NCI-H2029 (cell line): ENCODE data around the gene CDHR5.

Experiments
- DNase-seq: peaks from one replicate; lab custom pipeline; 2025; lab: John Stamatoyannopoulos, UW

CDHR5 gene

DNA sequence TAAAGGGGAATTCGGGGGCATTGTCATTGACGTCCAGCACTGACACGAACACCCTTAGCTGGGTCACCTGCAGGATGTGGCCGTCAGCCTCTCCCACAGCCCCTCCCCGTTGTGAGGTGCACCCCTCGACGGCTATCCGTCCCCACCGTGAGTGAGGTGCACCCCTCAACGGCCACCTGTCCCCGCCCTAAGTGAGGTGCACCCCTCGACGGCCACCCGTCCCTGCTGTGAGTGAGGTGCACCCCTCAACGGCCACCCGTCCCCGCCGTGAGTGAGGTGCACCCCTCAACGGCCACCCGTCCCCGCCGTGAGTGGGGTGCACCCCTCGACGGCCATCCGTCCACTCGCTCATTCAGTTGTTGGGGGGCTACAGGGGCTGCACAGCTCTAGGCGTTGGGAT, 2.9 kb downstream of the CDHR5 start:
- DNase-seq: no peak

DNA sequence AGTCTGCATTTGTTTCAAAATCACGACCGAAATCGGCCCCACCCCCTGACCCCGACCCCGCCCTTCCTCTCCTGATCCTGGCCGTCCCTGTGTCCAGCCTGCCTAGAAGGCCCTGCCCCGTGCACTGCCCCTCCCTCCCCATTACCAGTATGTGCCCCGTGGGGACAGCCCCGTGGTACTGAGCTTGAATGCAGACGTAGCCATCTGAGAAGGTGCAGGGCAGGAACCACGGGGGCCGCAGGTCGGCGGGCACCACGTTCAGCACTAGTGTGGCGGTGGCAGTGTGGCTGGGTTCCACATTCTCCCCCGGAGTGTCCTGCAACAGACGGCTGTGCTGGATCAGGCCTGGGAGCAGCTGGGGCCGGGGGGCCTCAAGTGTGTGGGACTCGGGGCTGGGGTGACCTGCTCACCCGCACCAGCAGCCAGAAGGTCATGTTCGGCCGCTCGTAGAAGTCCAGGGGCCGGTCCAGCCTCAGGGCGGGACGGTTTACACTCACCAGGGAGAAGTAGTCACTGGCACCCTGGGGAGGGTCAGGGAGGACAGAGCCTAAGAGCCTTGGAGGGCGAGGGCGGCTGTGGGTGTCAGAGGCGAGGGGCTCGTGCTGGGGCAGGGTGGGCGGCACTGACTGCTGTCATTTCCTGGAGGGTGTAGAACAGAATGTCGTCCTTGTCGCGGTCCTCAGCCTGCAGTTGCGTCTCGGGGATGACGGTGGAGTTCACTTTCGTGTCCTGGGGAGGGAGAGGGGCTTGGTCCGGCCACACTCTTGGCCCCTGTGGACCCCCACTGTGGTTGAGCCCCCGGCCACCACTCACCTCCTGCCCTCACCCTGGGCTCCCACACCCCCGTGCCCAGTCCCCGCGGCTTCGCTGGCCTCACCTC, 3.6 kb downstream of the CDHR5 start:
- DNase-seq: no peak

DNA sequence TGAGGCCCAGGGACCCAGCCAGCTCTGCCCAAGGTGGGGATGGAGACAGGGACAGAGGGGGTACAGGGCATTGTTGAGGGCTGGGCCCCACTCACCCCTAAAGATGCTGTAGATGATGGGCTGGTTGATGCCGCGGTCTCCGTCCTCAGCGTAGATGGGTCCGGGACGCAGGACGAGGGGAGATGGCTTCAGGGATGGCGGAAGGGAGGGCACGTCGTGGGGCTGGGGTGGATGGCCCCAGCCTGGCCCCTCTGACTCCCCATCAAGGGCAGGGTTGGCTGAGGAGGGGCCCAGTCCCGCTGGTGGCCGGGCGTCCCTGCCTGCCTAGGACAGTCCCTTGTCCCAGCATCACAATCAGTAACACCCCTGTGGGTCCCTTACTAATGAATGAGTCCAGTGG, 4.6 kb downstream of the CDHR5 start:
- no peak for DNase-seq

DNA sequence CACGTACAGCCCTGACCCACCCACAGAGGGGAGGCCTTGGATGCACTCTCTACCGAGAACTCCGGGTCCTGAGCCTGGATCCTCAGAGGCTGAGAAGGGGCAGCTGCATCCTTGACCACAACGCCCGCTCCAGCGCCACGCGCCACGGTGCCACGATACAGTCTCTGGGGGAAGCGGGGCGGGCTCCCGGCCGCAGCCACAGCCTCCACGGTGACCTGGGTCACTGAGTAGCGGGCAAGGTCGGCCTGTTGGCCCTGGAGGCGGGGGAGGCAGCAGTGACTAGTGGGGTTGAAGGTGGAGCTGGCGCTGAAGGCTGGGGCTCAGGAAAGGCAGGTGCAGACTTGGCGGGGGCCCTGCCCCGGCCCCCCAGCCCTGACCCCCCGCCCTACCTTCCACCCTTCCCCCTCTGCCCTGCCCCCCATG, 5.1 kb downstream of the CDHR5 start:
- DNase-seq: no peak

DNA sequence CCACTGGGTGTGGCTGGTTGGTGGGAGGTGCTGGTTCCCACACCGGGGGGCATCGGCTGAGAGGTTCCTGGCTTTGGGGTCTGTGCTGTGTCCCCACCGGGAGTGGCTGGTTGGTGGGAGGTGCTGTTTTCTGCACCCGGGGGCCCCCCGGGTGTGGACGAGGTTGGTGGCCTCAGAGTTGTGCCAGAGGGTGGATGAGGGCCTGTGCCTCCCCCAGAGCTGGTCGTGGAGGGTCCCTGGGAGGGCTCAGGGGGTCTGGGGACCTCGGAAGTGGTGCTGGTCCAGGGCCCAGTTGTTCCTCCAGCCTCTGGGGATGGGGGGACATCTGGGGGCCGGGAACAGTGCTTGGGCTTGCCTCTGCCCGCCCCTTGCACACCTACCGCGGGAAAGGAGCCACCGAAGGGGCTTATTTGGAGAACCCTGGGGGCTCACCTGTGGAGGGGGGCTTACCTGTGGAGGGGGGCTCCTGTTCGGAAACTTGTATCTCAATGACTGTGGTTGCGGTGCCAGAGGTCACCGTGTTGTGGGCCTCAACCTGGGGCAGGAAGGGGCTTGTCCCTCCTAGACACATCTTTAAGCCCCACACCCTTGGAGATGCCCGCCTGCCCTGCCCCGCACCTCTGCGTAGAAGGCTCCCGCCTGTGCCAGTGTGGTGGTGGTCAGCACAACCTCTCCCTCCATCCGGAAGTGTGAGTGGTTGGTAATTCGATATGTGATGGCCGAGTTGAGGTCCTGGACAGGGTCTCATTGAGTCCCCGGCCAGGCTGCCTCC, 5.7 kb downstream of the CDHR5 start:
- DNase-seq: no peak

DNA sequence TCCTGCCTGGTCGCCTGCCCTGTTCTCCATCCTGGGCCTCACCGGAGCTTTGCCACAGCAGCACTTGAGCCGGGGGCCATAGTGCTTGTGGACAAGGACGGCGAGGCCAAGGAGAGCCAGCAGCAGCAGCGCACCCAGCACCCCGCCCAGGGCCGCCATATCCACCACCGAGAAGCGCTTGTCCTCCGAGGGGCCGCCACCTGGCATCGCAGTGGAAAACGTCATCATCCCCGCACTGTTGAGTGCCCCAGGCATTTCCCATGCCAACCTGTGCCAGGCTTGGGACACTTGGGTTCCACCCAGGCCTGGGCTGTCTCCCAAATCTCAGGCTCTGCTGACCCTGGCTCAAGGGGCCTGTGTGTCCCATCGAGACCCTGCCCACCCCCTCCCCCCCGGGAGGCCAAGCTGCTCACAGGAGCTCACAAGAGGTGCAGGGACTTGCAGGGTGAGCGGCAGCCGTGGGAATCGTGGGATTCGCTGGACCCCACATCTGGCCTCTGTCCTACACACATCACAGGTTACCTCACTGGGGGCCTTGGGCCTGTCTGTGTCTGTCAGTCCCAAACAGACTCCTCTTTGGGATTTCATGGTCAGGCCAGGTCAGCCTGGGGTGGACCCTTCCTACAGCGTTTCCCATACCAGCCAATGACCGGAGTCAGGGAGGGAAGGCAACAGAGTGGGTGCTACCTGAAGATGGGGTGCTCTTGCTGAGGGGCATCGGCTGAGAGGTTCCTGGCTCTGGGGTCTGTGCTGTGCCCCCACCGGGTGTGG, 6.7 kb downstream of the CDHR5 start:
- no peak for DNase-seq

DNA sequence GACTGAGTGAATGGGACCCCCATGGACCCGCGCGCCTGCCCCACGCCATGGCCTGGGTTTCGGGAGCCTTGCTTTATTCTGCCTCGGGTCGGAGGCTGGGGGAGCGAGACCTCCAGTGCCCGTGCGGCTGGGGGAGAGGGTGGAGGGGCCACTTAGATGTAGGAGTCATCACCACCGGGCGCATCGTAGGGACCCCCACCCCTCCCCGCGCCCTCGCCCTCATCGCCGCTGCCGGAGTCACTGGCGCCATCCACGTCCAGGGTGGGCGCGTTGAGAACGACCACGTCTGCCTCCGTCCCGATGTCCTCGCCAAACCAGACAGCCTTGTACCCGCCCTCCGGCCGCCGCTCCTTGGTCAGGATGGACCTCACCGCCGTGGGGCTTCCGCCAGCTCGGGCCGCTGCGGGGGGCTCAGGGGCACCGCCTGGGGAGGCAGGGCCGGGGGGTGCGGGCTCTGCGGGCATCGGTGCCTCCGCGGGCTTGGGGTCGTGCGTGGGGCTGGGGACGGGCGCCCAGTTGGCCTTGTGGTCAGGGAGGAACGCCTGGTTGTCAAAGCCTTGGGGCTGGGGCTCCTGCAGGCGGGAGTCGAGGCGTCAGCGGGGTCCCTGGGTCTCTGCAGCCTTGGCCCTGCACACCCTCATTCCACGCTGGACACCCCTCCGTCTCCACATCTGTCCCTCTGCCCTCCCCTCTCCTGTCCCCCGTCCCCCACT, 7.4 kb downstream of the CDHR5 start:
- no peak for DNase-seq

DNA sequence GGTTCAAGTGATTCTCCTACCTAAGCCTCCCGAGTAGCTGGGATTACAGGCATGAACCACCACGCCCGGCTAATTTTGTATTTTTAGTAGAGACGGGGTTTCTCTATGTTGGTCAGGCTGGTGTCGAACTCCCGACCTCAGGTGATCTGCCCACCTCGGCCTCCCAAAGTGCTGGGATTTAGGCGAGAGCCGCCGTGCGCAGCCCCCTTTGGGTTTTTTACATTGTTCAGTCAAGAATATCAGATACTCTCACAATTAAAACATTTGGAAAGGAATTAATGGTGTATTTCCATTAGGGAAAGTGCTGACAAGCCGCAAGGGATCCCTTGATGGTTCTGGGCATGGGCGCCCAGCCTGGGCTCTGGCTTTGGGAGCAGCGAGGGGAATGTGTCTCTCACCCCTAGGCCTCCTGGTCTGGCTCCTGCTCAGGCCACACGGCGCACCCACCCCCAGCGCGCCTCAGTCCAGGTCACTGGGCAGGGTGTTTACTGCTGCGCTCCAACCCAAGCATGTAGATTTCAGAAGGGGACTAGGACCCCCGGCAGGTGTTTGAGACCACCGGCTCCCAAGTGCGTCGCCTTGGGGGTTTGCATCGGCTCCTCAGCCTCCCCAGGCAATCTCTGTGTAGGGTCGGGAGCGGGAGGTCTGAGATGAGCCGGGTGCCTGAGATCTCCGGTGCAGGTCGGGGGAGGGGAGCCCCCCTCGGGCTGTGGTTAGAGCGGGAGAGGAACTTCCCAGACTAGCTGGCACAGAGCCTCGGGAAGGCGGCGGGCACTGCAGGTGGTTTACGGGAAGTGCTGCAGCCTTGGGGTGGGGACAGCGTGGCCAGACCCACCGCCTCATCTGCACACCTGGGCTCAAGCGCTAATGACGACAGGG, 8.2 kb downstream of the CDHR5 start:
- DNase-seq: no peak

DNA sequence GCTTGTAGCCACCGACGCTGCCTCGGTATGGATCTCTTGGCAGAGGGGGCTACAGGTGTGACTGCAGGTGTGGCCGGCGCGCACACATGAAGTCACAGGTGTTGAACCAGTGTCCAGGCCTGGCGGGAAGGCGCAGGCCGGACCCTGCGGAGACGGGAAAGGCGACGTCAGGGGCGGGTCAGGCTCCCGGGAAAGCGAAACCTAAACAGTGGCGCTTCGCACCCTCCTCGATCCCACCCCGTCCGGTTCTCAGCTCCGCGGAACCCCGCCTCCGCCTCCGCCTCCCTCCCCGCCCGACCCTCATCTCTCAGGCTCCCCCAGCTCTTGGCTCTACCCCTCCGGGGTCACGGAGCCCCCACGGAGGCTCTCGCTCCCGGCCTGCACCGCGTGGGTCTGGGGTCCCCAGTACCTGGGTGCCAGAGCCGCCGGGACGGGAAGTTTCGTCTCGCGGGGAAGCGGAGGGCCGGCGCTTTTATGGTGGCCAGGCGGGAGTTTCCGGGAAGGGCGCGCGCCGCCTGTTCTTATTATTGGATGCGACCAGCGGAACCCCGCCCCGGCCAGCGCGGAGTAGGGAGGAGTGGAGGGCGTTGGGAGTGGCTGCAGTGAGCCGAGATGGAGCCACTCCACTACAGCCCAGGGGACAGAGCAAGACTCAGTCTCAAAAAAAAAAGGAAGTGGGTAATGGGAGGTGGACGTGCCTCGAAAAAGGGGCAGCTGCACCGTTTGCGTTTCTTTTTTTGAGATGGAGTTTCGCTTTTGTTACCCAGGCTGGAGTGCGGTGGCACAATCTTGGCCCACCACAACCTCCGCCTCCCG, 9.0 kb downstream of the CDHR5 start, which contains the start of gene IRF7:
Gene IRF7 (minus strand): TSS at position 447 of the 816 bp plus-strand sequence. CDS start 586 bp downstream, outside the sequence.
- peak; percentile 93 for DNase-seq

DNA sequence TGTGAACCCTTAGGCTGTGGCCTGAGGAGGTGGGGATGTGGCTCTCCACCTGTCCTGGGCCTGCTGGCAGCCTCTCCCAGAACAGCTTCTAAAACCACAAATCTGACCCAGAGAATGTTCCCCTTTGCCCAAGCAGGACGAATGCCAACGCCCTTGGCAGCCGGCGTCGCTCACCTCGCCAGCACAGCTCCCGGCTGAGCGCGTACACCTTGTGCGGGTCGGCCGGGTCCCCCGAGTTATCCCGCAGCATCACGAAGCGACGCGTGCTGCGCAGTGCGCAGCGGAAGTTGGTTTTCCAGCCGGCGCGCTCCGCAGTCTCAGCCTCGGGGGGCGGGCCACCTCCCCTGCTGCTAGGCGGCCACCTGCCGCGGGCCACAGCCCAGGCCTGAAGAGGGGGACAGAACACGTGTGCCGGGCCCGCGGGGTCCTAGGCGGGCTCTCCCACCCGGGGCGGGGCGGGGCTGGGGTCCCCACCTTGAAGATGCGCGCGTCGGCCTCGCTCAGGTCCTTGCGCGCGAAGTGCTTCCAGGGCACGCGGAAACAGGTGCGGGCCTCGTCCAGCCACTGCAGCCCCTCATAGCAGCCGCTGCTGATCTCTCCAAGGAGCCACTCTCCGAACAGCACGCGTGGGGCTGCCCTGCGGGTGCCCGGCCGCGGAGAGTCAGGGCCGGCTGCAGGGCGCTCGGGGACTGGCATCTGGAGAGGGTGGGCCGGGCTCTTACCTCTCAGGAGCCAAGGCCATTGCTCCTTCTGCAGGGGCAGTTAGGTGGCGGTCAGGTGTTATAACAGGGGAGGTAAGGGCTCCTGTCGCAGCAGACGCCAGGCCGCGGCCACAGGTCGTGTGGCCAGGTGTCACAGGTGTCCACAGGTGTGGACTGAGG, 9.9 kb downstream of the CDHR5 start:
- DNase-seq: no peak

DNA sequence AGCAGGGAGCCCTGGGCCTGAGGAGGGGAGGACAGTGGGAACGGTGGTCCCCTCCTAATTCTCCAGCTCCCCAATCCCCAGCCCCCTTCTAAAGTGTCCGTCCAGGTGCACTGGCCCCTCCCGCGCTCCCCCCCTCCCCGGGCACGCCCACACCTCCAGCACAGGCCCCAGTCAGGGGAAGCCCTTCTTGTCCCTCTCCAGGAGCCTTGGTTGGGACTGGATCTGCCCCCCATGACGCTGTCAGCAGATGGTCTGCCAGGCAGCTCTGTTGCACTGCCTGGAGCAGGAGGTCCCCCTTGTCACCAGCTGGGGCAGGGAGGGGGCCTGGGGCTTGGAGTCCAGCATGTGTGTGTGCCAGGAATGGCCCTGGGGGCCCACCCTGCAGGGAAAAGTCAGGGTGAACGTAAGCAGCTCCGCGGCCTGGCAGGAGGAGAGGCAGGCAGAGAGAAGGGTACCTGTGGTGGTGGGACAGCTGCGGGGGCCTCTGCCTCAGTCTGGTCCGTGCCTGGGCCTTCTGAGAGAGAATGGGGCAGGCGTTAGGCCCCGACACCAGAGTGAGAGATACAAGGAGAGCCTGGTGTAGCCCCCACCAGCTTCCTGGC, 10.6 kb downstream of the CDHR5 start:
- DNase-seq: no peak

DNA sequence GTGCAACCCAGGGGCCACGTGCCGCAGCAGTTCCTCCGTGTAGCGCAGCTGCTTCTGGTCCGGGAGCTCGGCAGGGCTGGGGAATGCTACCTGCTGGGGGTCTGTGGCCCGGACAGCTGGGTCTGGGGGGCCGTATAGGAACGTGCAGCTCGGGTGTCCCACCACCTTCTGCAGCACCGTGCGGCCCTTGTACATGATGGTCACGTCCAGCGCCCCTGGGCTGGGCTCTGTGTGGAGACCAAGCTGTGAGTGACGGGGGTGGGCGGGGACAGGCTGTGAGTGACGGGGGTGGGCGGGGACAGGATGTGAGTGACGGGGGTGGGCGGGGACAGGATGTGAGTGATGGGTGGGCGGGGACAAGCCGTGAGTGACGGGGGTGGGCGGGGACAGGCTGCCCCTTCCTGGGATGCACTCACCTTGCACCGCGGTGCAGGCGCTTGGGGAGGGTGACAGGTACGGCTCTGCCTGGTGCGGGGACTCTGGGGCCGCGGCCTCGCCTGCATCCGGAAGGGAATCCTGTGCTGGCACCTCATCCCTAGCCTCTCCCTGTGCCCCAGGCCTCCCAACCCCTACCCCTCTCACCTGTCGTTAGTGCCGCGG, 11.3 kb downstream of the CDHR5 start:
- DNase-seq: peak; percentile 60

DNA sequence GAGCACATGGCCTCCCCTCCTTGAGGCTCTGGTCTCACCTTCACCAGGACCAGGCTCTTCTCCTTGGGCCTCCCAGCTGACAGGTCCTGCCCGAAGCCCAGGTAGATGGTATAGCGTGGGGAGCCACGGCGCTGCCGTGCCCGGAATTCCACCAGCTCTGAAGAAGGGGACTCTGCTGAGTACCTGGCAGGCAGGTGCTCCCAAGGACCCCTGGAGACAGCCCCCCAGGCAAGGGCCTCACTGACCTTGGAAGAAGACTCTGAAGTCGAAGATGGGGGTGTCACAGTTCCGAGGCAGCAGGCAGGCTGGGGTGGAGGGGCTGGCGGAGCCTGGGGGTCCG, 11.8 kb downstream of the CDHR5 start:
- no peak for DNase-seq

DNA sequence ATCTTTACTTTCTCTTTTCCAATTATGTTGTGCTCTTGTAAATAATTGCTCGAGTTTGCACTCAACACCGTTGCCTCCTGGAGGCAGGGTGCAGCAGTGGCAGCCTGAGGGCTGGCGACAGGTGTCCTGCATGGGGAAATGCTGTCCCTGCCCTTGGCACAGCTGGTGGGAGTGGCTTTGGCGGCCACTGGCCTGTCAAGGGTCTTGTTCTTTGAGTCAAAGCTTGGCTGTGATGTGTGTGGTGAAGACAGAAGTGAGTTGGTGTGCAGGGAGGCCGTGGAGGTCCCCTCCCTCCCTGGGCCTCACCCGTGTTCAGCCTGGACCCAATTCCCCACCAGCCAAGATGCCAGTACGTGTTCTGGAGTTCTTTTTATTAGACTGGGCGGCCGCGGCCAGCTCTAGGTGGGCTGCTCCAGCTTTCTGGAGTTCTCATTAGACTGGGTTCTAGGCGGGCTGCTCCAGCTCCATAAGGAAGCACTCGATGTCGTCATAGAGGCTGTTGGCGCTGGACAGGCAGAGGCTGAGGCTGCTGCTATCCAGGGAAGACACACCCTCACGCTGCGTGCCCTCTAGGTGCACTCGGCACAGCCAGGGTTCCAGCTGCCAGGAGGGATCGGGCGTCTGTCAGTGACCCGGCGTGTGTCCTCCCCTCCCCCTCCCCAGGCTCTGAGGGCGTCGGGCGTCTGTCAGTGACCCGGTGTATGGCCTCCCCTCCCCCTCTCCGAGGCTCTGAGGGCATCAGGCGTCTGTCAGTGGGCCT, 12.4 kb downstream of the CDHR5 start:
- DNase-seq: peak; percentile 67

DNA sequence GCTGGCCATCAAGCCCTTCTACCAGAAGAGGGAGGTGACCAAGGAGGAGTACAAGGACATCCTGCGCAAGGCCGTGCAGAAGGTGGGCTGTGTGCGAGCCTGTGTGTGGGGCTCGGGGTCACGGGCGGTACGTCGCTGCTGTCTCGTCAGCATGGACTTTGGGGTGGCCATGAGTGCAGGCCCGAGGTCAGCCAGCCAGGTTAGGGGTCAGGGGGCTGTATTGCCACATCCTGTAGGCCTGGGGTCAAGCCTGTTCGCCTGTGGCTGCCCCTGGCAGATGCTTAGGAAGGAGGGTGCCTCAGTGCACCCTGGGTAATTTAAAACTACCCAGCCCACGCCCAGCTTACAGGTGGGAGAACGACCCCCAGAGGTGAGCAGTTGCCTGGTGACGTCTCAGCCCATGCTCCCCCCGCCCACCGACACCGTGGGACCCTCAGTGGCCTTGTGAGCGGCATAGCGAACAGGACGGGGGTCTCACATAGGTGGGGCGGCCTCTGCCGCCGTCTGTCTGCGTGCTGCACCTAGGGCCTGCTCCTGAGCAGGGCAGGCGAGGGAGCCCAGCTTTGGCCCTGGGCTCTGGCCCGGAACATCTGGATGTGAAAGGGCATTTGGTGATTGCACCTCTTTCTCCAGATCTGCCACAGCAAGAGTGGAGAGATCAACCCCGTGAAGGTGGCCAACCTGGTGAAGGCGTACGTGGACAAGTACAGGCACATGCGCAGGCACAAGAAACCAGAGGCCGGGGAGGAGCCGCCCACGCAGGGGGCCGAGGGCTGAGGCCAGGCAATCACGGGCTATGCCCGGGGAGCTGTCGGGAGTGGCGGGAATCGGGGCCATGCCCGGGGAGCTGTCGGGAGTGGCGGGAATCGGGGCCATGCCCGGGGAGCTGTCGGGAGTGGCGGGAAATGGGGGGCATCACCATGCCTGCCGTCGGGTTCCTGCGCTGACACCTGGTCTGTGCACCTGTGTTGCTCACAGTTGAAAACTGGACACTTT, 13.5 kb downstream of the CDHR5 start:
- no peak for DNase-seq

DNA sequence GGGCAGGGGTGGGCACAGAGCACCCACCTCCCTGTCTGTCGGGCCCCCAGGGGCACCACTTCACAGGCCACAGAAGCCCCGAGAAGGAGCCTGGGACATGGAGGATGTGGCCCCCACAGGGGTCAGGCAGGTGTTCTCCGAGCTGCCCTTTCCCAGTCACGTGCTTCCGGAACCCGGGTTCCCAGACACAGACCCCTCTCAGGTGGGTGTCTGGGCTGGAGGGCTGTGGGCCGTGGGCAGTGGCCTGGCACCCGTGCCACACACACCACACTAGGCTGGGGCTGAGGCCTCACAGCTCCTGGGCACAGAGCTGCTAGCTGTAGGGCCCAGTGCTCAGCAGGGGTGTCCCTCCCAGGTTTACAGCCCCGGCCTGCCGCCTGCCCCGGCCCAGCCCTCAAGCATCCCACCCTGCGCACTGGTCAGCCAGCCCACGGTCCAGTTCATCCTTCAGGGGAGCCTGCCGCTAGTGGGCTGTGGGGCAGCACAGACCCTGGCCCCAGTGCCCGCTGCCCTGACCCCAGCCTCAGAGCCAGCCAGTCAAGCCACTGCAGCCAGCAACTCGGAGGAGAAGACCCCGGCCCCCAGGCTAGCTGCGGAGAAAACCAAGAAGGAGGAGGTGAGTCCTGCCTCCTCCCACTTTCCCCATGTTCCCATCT, 14.5 kb downstream of the CDHR5 start:
- no peak for DNase-seq
